ENCODE measurements around the gene WSB2.

The WSB2 gene

DNA sequence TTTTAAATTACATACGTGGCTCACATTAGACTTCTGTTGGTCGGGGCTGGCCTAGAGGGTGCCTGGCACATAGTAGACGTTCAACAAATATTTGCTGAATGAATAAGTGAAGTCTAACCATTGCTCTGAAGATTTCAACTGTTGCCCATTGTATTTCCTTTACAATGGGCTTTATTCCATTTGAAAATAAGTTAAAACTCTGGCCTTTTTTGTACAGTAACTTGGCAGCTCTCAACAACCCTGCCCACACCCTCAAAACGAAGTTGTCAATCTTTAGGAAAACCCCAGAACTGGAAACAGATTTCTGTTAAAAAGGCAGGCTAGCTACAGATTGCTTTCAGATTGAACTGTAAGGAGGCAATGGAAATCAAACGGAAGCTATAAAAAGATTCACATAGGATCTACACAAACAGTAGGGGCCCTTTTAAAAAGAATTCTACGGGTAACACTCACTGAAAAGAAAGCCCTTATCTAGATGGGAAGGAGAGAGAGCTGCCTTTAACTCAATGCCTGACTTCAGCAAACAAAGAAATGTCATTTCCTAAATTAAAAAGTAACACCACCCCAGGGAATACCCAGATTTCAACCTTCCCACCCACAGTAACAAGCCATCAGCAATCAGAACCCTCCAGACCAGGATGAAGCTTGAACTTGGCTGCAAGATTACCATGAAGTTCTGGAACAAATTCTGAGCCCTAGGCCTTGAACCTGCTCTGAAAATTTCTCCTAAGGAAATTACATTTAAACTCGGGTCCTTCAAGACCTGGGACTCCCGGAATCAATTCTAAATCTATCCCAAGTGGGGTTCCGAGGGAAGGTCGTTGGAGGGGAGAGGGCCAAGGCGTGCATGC is 1.4 kb downstream of the WSB2 start:
- peak overlapping the region; percentile 82 for H3K4me3 ChIP-seq (ENCODE audit: low read depth, low read length)
- ChIA-PET POLR2A (no interaction called here), CTCF (interaction anchor here (0.7 to 1.3 kb wide), 3 partner anchors 7 to 184 kb away, joined by 3 to 8 read pairs (median 3); no protein-coding TSS in a partner anchor)
- TF ChIP-seq, protein P1, sequence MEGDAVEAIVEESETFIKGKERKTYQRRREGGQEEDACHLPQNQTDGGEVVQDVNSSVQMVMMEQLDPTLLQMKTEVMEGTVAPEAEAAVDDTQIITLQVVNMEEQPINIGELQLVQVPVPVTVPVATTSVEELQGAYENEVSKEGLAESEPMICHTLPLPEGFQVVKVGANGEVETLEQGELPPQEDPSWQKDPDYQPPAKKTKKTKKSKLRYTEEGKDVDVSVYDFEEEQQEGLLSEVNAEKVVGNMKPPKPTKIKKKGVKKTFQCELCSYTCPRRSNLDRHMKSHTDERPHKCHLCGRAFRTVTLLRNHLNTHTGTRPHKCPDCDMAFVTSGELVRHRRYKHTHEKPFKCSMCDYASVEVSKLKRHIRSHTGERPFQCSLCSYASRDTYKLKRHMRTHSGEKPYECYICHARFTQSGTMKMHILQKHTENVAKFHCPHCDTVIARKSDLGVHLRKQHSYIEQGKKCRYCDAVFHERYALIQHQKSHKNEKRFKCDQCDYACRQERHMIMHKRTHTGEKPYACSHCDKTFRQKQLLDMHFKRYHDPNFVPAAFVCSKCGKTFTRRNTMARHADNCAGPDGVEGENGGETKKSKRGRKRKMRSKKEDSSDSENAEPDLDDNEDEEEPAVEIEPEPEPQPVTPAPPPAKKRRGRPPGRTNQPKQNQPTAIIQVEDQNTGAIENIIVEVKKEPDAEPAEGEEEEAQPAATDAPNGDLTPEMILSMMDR (IDR thresholded peaks at IDR 0.05; ENCODE audit: insufficient read depth, low read length, missing control alignments), result no peak
- DNase-seq (ENCODE audit: low read depth, low spot score), result no peak

DNA sequence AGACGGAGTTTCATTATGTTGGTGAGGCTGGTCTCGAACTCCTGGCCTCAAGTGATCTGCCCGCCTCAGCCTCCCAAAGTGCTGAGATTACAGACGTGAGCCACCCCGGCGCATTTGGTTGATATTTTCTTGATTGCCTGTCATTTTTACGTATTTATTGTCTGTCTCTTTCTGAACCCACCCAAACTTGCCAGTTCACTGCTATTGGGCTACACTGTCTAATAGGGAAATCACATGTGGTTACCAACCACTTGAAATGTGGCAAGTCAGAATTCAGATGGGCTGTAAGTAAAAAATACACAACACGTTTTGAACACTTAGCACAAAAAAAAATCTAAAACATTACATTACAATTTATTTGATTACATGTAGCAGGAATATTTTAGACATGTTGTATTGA is 2.1 kb downstream of the WSB2 start:
- peak overlapping the region; percentile 82; the same call in 1 of the 2 replicates for H3K4me3 ChIP-seq (ENCODE audit: low read depth, low read length)
- CTCF ChIA-PET, result interaction anchor here (1.3 kb wide), 2 partner anchors 23 to 184 kb away, joined by 3 to 8 read pairs; no protein-coding TSS in a partner anchor
- TF ChIP-seq, protein P1 (IDR thresholded peaks at IDR 0.05; ENCODE audit: insufficient read depth, low read length, missing control alignments), result no peak
- POLR2A ChIA-PET, result no interaction called here
- DNase-seq (ENCODE audit: low read depth, low spot score), result no peak

DNA sequence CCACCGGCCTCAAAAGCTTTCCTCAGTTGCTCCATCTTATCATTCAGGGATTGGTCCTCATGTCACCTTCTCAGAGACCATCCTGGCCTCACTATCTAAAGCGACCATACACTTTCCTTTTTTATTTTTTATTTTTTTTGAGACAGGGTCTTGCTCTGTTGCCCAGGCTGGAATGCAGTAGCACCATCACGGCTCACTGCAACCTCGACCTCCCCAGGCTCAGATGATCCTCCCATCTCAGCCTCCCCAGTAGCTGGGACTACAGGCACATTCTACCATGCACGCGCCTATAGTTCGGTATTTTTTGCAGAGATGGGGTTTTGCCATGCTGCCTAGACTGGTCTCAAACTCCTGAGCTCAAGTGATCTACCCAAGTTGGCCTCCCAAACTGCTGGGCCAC is 2.8 kb downstream of the WSB2 start:
- CTCF ChIA-PET, result interaction anchor here (1.3 to 1.7 kb wide), 2 partner anchors 14 to 183 kb away, joined by 3 to 6 read pairs; no protein-coding TSS in a partner anchor
- POLR2A ChIA-PET, result no interaction called here
- TF ChIP-seq, protein P1 (IDR thresholded peaks at IDR 0.05; ENCODE audit: insufficient read depth, low read length, missing control alignments), result no peak
- no peak for DNase-seq (ENCODE audit: low read depth, low spot score)
- H3K4me3 ChIP-seq (ENCODE audit: low read depth, low read length), result no peak overlapping the region

DNA sequence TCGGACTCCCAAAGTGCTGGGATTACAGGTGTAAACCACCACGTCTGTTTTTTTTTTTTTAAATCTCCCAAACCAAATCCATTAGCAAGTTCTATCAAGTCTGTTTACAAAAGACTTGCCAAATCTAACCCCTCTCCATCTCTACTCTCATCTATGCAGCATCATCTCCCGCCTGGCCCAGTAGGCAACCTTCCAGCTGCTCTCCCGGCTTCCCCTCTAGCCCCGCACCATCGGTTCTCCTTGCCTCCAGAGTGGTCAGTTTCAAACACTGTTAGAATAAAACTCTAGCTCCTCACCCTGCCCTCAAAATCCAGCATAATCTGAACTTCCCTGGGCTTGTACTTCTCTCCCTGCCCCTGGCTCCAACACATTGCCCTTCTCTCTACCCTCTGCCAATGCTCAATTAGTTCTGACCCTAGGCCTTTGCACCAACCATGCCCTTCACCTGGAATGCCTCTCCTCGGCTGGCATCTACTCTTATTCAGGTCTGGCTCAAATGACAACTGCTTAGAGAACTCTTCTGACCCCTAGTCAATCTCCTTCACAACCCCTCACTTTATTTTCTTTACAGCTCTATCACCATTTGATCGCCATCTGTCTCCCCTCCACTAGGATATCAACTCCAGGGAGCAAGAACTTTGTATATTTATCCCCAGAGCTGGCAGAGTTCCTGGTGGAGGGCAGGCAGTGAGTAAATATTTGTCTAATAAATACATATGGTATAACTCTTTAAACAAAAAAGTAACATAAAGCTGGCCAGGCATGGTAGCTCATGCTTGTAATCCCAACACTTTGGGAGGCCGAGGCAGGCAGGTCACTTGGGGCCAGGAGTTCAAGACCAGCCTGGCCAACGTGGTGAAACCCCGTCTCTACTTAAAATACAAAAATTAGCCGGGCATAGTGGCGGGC is 4.9 kb downstream of the WSB2 start:
- H3K4me3 ChIP-seq (ENCODE audit: low read depth, low read length), result no peak overlapping the region
- ChIA-PET CTCF (interaction anchor here (1.0 to 3.1 kb wide), 7 partner anchors 8 to 181 kb away, joined by 3 to 23 read pairs (median 6); no protein-coding TSS in a partner anchor), POLR2A (no interaction called here)
- no peak for DNase-seq (ENCODE audit: low read depth, low spot score)
- TF ChIP-seq, protein P1 (IDR thresholded peaks at IDR 0.05; ENCODE audit: insufficient read depth, low read length, missing control alignments), result no peak

DNA sequence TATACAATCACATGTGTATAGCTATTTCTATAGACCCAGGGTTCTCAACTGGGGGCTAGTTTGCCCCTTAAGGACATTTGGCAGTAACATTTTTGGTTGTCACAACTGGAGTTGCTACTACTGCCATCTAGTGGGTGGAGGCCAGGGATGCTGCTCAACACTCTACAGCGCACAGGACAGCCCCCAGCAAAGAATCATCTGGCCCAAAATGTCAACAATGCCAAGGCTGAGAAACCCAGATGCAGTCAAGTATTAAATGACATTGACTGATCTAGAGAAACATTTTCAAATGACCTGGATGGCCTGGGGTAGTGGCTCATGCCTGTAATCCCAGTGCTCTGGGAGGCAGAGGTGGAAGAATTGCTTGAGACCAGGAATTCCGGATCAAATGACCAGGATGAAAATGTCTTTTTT is 5.8 kb downstream of the WSB2 start:
- TF ChIP-seq, protein P1 (IDR thresholded peaks at IDR 0.05; ENCODE audit: insufficient read depth, low read length, missing control alignments), result peak; percentile 34
- DNase-seq (ENCODE audit: low read depth, low spot score), result no peak
- H3K4me3 ChIP-seq (ENCODE audit: low read depth, low read length), result no peak overlapping the region
- ChIA-PET CTCF (interaction anchor here (1.1 to 3.1 kb wide), 3 partner anchors 10 to 20 kb away, joined by 5 to 23 read pairs (median 6); no protein-coding TSS in a partner anchor), POLR2A (interaction anchor here (0.6 kb wide), 1 partner anchor 24 kb away, joined by 3 read pairs; no protein-coding TSS in a partner anchor)
